SK-N-SH treated with all-trans-retinoic acid at 6 μM for 48 hours (cell line): ENCODE data around the gene C20orf96.
A peak's percentile ranks its signal among the peaks of the same experiment; 100 is the strongest.
"Not testable (repeated sequence)": the region's sequence is repeated elsewhere in the genome, so short reads cannot be mapped to it uniquely, and the experiment has no call there.

Experiments used
- ATAC-seq: fragments of 200-7000 bp; cut with Tn5 transposase; 3 replicates; pipeline ENCODE4 v1.9.1; 2020; ENCODE audit warnings: mild to moderate bottlenecking, moderate library complexity
- ARNTL ChIP-seq: fragments of 450-650 bp; formaldehyde crosslinking; IDR thresholded peaks from 2 replicates; pipeline ENCODE4 v1.5.0; 2020; ENCODE audit warnings: low read depth, mild to moderate bottlenecking, moderate library complexity, borderline replicate concordance
- BACH2 ChIP-seq: fragments of 250-450 bp; sonication (Bioruptor Pico); IDR thresholded peaks from 2 replicates; pipeline ENCODE4 v1.9.0; 2021; ENCODE audit warnings: mild to moderate bottlenecking, borderline replicate concordance
- CSDC2 ChIP-seq: fragments of 250-450 bp; sonication (Bioruptor Pico); IDR thresholded peaks from 2 replicates; pipeline ENCODE4 v1.5.0; 2020; ENCODE audit warnings: mild to moderate bottlenecking, moderate library complexity
- ESRRG ChIP-seq: fragments of 250-450 bp; sonication (Bioruptor Pico); IDR thresholded peaks from 2 replicates; pipeline ENCODE4 v1.6.1; 2021; ENCODE audit warnings: mild to moderate bottlenecking
- GLIS3 ChIP-seq: fragments of 250-450 bp; sonication (Bioruptor Pico); IDR thresholded peaks from 2 replicates; pipeline ENCODE4 v1.5.0; 2020; ENCODE audit warnings: mild to moderate bottlenecking, moderate library complexity
- ISL1 ChIP-seq: fragments of 250-450 bp; sonication (Bioruptor Pico); IDR thresholded peaks from 2 replicates; pipeline ENCODE4 v2.1.2; 2022; ENCODE audit warnings: mild to moderate bottlenecking, moderate library complexity
- OSR1 ChIP-seq: fragments of 250-450 bp; sonication (Bioruptor Pico); IDR thresholded peaks from 2 replicates; pipeline ENCODE4 v1.8.0; 2022; ENCODE audit warnings: moderate library complexity, mild to moderate bottlenecking, inconsistent platforms
- PPARA ChIP-seq: fragments of 250-450 bp; sonication (Bioruptor Pico); IDR thresholded peaks from 2 replicates; pipeline ENCODE4 v1.5.0; 2020; ENCODE audit warnings: mild to moderate bottlenecking, borderline replicate concordance
- RARB ChIP-seq: fragments of 250-450 bp; sonication (Bioruptor Pico); IDR thresholded peaks from 2 replicates; pipeline ENCODE4 v1.8.0; 2021; ENCODE audit warnings: mild to moderate bottlenecking, moderate library complexity
- SNAI2 ChIP-seq: fragments of 250-450 bp; sonication (Bioruptor Pico); IDR thresholded peaks from 2 replicates; pipeline ENCODE4 v1.5.0; 2020; ENCODE audit warnings: mild to moderate bottlenecking, moderate library complexity
- TCF4 ChIP-seq: fragments of 250-450 bp; sonication (Bioruptor Pico); IDR thresholded peaks from 2 replicates; pipeline ENCODE4 v1.8.0; 2021; ENCODE audit warnings: mild to moderate bottlenecking, moderate library complexity, borderline replicate concordance
- TOX ChIP-seq: fragments of 250-450 bp; sonication (Bioruptor Pico); IDR thresholded peaks from 2 replicates; pipeline ENCODE4 v1.8.0; 2021; ENCODE audit warnings: mild to moderate bottlenecking, moderate library complexity, borderline replicate concordance
- ZC3H10 ChIP-seq: fragments of 250-450 bp; sonication (Bioruptor Pico); IDR thresholded peaks from 2 replicates; pipeline ENCODE4 v1.5.1; 2021; ENCODE audit warnings: mild to moderate bottlenecking, moderate library complexity
- ZFP3 ChIP-seq: fragments of 250-450 bp; sonication (Bioruptor Pico); IDR thresholded peaks from 2 replicates; pipeline ENCODE4 v1.5.0; 2020; ENCODE audit warnings: mild to moderate bottlenecking, moderate library complexity
- ZFP30 ChIP-seq: fragments of 450-650 bp; formaldehyde crosslinking; IDR thresholded peaks from 2 replicates; pipeline ENCODE4 v1.5.0; 2022; ENCODE audit warnings: mild to moderate bottlenecking, moderate library complexity
- ZNF565 ChIP-seq: fragments of 450-650 bp; formaldehyde crosslinking; conservative IDR thresholded peaks from 2 replicates; pipeline ENCODE4 v1.5.0; 2020; ENCODE audit warnings: low read depth, mild to moderate bottlenecking, moderate library complexity
- ZNF70 ChIP-seq: fragments of 450-650 bp; formaldehyde crosslinking; IDR thresholded peaks from 2 replicates; pipeline ENCODE4 v1.5.0; 2020; ENCODE audit warnings: mild to moderate bottlenecking, moderate library complexity
- ZNF8 ChIP-seq: fragments of 450-650 bp; formaldehyde crosslinking; IDR thresholded peaks from 2 replicates; pipeline ENCODE4 v1.5.0; 2020; ENCODE audit warnings: mild to moderate bottlenecking, moderate library complexity
- TF ChIP-seq, protein P1 (sequence below): fragments of 250-450 bp; sonication (Bioruptor Pico); IDR thresholded peaks from 2 replicates; pipeline ENCODE4 v1.8.0; 2020; ENCODE audit warnings: mild to moderate bottlenecking, moderate library complexity, borderline replicate concordance
- TF ChIP-seq, protein P2 (sequence below): fragments of 250-450 bp; sonication (Bioruptor Pico); IDR thresholded peaks from 2 replicates; pipeline ENCODE4 v1.8.0; 2021; ENCODE audit warnings: low read depth, mild to moderate bottlenecking, moderate library complexity, borderline replicate concordance
- TF ChIP-seq, protein P3 (sequence below): fragments of 250-450 bp; sonication (Bioruptor Pico); IDR thresholded peaks from 2 replicates; pipeline ENCODE4 v1.5.1; 2020; ENCODE audit warnings: low read depth, mild to moderate bottlenecking, moderate library complexity
- TF ChIP-seq, protein P4 (sequence below): fragments of 250-450 bp; sonication (Bioruptor Pico); IDR thresholded peaks from 2 replicates; pipeline ENCODE4 v1.5.1; 2021; ENCODE audit warnings: mild to moderate bottlenecking, moderate library complexity

C20orf96 gene

DNA sequence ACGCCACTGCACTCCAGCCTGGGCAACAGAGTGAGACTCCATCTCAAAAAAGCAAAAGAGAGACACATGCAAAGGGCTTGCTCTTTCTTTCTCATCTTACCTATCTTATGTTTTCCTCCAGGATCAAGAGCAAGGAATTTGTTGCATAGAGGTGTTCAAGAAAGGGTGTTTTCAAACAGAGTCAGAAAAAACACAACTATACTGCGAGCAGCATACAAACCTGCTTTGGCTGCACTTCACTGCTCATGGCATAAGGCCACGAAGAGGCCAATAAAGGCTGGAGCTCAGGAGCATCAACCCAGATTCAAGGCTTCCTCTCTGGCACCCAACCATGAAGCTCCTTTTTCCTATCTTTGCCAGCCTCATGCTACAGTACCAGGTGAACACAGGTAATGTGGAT lies 63.6 kb downstream of the C20orf96 start, which contains the start of gene DEFB129:
Gene DEFB129, plus strand, starts transcription at position 301 of the 400 bp plus-strand sequence. Its CDS starts 31 bp downstream, at position 332.
- TF ChIP-seq ESRRG (CRISPR knock-in tag) (no peak), ZC3H10 (CRISPR knock-in tag) (no peak), ARNTL (no peak), PPARA (CRISPR knock-in tag) (no peak), ZFP3 (no peak), ZFP30 (CRISPR knock-in tag) (no peak), RARB (CRISPR knock-in tag) (no peak), TCF4 (no peak), ZNF565 (CRISPR knock-in tag) (no peak), TOX (CRISPR knock-in tag) (no peak), CSDC2 (no peak), GLIS3 (CRISPR knock-in tag) (no peak), SNAI2 (CRISPR knock-in tag) (no peak), OSR1 (CRISPR knock-in tag) (no peak), ZNF70 (no peak), ISL1 (CRISPR knock-in tag) (no peak), BACH2 (CRISPR knock-in tag) (no peak)
- TF ChIP-seq, protein P1, sequence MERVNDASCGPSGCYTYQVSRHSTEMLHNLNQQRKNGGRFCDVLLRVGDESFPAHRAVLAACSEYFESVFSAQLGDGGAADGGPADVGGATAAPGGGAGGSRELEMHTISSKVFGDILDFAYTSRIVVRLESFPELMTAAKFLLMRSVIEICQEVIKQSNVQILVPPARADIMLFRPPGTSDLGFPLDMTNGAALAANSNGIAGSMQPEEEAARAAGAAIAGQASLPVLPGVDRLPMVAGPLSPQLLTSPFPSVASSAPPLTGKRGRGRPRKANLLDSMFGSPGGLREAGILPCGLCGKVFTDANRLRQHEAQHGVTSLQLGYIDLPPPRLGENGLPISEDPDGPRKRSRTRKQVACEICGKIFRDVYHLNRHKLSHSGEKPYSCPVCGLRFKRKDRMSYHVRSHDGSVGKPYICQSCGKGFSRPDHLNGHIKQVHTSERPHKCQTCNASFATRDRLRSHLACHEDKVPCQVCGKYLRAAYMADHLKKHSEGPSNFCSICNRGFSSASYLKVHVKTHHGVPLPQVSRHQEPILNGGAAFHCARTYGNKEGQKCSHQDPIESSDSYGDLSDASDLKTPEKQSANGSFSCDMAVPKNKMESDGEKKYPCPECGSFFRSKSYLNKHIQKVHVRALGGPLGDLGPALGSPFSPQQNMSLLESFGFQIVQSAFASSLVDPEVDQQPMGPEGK (CRISPR knock-in tag): no peak
- TF ChIP-seq, protein P2, sequence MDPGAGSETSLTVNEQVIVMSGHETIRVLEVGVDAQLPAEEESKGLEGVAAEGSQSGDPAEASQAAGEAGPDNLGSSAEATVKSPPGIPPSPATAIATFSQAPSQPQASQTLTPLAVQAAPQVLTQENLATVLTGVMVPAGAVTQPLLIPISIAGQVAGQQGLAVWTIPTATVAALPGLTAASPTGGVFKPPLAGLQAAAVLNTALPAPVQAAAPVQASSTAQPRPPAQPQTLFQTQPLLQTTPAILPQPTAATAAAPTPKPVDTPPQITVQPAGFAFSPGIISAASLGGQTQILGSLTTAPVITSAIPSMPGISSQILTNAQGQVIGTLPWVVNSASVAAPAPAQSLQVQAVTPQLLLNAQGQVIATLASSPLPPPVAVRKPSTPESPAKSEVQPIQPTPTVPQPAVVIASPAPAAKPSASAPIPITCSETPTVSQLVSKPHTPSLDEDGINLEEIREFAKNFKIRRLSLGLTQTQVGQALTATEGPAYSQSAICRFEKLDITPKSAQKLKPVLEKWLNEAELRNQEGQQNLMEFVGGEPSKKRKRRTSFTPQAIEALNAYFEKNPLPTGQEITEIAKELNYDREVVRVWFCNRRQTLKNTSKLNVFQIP (CRISPR knock-in tag): no peak
- TF ChIP-seq, protein P3, sequence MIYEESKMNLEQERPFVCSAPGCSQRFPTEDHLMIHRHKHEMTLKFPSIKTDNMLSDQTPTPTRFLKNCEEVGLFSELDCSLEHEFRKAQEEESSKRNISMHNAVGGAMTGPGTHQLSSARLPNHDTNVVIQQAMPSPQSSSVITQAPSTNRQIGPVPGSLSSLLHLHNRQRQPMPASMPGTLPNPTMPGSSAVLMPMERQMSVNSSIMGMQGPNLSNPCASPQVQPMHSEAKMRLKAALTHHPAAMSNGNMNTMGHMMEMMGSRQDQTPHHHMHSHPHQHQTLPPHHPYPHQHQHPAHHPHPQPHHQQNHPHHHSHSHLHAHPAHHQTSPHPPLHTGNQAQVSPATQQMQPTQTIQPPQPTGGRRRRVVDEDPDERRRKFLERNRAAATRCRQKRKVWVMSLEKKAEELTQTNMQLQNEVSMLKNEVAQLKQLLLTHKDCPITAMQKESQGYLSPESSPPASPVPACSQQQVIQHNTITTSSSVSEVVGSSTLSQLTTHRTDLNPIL (CRISPR knock-in tag): no peak

DNA sequence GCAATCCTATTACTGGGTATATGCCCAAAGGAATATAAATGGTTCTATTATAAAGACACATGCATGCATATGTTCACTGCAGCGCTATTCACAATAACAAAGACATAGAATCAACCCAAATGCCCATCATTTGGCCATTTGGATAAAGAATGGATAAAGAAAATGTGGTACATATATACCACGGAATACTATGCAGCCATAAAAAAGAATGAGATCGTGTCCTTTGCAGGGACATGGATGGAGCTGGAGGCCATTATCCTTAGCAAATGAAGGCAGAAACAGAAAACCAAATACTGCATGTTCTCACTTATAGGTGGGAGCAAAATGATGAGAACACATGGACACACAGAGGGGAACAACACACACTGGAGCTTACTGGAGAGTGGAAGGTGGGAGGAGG lies 64.7 kb downstream of the C20orf96 start:
- not testable (repeated sequence) for ATAC-seq

More for the DNA sequence above, 63.6 kb downstream of the C20orf96 start, which contains the start of gene DEFB129:
- no peak for ATAC-seq

DNA sequence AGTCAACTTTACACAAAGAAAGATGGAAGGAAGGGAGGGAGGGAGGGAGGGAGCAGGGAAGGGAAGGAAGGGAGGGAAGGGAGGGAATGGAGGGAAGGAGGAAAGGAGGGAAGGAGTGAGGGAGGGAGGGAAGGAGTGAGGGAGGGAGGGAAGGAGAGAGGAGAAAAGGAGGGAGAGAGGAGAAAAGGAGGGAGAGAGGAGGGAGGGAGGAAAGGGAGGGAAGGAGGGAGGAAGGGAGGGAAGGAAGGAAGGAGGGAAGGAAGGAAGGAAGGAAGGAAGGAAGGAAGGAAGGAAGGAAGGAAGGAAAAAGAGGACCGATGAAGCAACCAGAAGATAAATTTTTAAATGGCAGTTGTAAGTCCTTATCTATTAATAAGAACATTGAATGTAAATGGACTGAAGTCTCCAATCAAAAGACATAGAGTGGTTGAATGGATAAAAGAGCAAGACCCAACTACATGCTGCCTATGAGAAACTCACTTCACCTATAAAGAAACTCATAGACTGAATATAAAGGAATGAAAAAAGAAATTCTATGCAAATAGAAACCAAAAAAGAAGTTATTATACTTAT lies 69.2 kb downstream of the C20orf96 start:
- ATAC-seq: no peak
- TF ChIP-seq GLIS3 (CRISPR knock-in tag) (no peak), ZFP30 (CRISPR knock-in tag) (no peak), OSR1 (CRISPR knock-in tag) (no peak)
- TF ChIP-seq, protein P4, sequence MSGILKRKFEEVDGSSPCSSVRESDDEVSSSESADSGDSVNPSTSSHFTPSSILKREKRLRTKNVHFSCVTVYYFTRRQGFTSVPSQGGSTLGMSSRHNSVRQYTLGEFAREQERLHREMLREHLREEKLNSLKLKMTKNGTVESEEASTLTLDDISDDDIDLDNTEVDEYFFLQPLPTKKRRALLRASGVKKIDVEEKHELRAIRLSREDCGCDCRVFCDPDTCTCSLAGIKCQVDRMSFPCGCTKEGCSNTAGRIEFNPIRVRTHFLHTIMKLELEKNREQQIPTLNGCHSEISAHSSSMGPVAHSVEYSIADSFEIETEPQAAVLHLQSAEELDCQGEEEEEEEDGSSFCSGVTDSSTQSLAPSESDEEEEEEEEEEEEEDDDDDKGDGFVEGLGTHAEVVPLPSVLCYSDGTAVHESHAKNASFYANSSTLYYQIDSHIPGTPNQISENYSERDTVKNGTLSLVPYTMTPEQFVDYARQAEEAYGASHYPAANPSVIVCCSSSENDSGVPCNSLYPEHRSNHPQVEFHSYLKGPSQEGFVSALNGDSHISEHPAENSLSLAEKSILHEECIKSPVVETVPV (CRISPR knock-in tag): no peak

More for the DNA sequence above, 64.7 kb downstream of the C20orf96 start:
- peak; percentile 53; the same call in 1 of the 2 replicates for TF ChIP-seq ZNF8 (CRISPR knock-in tag)
